ENCODE results near the gene PIK3R6.

DNA sequence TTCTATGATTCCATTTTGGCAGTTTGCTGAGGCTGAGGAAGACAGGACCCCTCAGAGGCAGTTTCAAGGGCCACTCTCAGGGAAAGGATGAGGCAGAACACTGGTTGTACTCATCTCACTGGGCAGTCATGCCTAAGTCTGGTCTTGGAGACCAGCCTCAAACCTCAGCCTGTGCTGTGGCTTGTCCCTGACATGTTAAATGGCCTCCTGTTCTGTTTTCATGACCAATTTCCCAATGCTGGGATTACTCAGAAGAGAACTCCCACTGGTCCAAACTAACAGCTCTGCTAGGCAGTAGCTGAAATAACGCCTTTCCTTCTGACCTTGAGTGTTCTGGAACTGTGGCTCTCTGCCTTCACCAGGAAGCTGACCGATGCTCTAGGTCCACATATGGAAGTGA, 100.7 kb downstream of the PIK3R6 start:
- TF ChIP-seq POLR2AphosphoS5 (IDR thresholded peaks at IDR 0.05; ENCODE audit: borderline replicate concordance, low read depth, low read length) (no peak), EZH2 (IDR thresholded peaks at IDR 0.05) (no peak)
